ENCODE results near the gene PELI2.

GRCh38 chr14:56131865-56132833 lies 13.9 kb downstream of the PELI2 start:
- no peak for TF ChIP-seq CTCF (IDR thresholded peaks at IDR 0.05; ENCODE audit: low read length)
- TF ChIP-seq EZH2 (optimal IDR thresholded peaks at IDR 0.05; ENCODE audit: low read depth, low read length) = no peak
